Measurements from ENCODE around the gene GALNT7.

DNA sequence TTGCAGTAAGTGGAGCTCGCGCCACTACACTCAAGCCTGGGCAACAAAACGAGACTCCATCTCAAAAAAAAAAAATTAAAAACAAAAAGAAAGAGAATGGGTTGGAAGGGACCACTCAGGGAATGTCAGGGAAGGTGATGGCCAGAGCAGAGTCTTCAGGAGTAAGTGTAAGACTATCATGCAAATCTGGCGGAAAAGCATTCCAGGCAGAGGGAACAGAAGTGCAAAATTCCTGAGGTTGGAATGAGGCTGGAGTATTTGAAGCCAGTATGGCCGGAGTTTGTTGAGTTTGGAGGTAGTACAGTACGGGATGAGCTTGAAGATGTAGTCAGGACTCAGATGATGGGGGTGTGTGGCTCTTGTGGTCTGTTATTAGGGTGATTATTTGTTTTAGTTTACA lies 7.4 kb downstream of the GALNT7 start:
- TF ChIP-seq POLR2A (IDR thresholded peaks at IDR 0.05; ENCODE audit: extremely low read depth, insufficient read length) (no peak), MYC (IDR thresholded peaks at IDR 0.05; ENCODE audit: low read depth, low read length) (no peak)
